Neural cell (in vitro differentiated cells): ENCODE measurements around the gene DOP1A.

Experiments
- EZH2 ChIP-seq: fragments of 200-600, 300-800 bp; shearing (Covaris generic), sonication (generic); IDR thresholded peaks from 2 replicates; pipeline ENCODE4 v1.6.1; 2014; ENCODE audit warnings: antibody characterized with exemption, low read length, borderline replicate concordance, mild to moderate bottlenecking; ENCODE audit not compliant: insufficient read depth, poor library complexity, severe bottlenecking
- POLR2AphosphoS5 ChIP-seq: IDR thresholded peaks from 2 replicates; pipeline ENCODE4 v1.6.1; 2012
- TAF1 ChIP-seq: IDR thresholded peaks from 2 replicates; pipeline ENCODE4 v1.6.1; 2012; ENCODE audit warnings: low read depth
- TF ChIP-seq, protein P1 (sequence below): fragments of 450-650 bp; IDR thresholded peaks from 2 replicates; pipeline ENCODE4 v1.5.1; 2014; ENCODE audit warnings: antibody characterized with exemption, mild to moderate bottlenecking, moderate library complexity; ENCODE audit not compliant: poor library complexity, severe bottlenecking
- TF ChIP-seq, protein P2 (sequence below): IDR thresholded peaks from 2 replicates; pipeline ENCODE4 v1.6.1; 2012; ENCODE audit warnings: borderline replicate concordance

- TF ChIP-seq, protein P1, sequence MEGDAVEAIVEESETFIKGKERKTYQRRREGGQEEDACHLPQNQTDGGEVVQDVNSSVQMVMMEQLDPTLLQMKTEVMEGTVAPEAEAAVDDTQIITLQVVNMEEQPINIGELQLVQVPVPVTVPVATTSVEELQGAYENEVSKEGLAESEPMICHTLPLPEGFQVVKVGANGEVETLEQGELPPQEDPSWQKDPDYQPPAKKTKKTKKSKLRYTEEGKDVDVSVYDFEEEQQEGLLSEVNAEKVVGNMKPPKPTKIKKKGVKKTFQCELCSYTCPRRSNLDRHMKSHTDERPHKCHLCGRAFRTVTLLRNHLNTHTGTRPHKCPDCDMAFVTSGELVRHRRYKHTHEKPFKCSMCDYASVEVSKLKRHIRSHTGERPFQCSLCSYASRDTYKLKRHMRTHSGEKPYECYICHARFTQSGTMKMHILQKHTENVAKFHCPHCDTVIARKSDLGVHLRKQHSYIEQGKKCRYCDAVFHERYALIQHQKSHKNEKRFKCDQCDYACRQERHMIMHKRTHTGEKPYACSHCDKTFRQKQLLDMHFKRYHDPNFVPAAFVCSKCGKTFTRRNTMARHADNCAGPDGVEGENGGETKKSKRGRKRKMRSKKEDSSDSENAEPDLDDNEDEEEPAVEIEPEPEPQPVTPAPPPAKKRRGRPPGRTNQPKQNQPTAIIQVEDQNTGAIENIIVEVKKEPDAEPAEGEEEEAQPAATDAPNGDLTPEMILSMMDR = no peak
- TF ChIP-seq, protein P2, sequence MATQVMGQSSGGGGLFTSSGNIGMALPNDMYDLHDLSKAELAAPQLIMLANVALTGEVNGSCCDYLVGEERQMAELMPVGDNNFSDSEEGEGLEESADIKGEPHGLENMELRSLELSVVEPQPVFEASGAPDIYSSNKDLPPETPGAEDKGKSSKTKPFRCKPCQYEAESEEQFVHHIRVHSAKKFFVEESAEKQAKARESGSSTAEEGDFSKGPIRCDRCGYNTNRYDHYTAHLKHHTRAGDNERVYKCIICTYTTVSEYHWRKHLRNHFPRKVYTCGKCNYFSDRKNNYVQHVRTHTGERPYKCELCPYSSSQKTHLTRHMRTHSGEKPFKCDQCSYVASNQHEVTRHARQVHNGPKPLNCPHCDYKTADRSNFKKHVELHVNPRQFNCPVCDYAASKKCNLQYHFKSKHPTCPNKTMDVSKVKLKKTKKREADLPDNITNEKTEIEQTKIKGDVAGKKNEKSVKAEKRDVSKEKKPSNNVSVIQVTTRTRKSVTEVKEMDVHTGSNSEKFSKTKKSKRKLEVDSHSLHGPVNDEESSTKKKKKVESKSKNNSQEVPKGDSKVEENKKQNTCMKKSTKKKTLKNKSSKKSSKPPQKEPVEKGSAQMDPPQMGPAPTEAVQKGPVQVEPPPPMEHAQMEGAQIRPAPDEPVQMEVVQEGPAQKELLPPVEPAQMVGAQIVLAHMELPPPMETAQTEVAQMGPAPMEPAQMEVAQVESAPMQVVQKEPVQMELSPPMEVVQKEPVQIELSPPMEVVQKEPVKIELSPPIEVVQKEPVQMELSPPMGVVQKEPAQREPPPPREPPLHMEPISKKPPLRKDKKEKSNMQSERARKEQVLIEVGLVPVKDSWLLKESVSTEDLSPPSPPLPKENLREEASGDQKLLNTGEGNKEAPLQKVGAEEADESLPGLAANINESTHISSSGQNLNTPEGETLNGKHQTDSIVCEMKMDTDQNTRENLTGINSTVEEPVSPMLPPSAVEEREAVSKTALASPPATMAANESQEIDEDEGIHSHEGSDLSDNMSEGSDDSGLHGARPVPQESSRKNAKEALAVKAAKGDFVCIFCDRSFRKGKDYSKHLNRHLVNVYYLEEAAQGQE = no peak
- TF ChIP-seq EZH2 = no peak
- no peak for TF ChIP-seq TAF1
- TF ChIP-seq POLR2AphosphoS5 = no peak
Measured at GRCh38 chr6:83125425-83125824, 58.0 kb downstream of the DOP1A start.
